GM12864 (cell line): ENCODE data around the gene CDCA7L.
"Not testable (repeated sequence)": the region's sequence is repeated elsewhere in the genome, so short reads cannot be mapped to it uniquely, and the experiment has no call there.

Experiments
- DNase-seq: peaks from one replicate; pipeline ENCODE4 v3.0.0-alpha.2; 2011; ENCODE audit warnings: low read depth
- H3K4me3 ChIP-seq: 2 replicates; pipeline ENCODE4 v1.5.1; 2011; ENCODE audit warnings: mild to moderate bottlenecking, low read depth, low read length, control low read depth
- TF ChIP-seq, protein P1 (sequence below): IDR thresholded peaks from 2 replicates; pipeline ENCODE4 v1.5.1; 2011; ENCODE audit warnings: low read depth, mild to moderate bottlenecking, moderate library complexity, low read length, control low read depth, inconsistent platforms; ENCODE audit errors: missing control alignments

CDCA7L gene

DNA sequence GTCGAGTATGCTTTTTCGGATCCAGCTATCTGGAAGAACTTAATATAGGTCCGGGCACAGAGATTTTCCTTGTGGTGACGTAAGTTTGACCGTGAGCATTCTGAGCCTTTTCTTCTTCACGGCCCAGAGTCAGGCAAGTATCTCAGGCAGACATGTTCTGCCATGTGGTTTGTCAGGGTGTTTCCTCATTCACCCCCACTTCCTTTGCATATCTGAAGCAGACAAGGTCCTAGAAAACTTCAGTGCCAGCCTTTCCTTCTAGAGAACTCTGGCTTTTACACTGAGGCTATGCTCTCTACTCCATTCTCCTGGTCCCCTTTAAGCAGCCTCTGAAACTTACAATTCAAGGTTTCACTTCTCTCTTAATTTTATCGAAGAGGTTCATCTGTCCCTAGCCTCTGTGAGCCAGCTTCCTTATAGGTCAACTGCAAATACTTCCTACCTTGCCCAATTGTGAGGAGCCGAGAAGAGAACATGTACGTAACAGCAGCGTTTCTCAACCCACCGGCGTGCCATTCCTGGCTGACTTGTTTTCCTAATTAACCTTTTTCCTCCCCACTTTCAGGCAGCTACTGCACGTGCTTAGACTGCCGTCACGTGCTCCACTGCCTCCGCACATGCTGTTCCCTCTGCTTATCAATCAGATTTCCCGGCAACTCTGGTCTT lies 47.3 kb downstream of the CDCA7L start:
- TF ChIP-seq, protein P1, sequence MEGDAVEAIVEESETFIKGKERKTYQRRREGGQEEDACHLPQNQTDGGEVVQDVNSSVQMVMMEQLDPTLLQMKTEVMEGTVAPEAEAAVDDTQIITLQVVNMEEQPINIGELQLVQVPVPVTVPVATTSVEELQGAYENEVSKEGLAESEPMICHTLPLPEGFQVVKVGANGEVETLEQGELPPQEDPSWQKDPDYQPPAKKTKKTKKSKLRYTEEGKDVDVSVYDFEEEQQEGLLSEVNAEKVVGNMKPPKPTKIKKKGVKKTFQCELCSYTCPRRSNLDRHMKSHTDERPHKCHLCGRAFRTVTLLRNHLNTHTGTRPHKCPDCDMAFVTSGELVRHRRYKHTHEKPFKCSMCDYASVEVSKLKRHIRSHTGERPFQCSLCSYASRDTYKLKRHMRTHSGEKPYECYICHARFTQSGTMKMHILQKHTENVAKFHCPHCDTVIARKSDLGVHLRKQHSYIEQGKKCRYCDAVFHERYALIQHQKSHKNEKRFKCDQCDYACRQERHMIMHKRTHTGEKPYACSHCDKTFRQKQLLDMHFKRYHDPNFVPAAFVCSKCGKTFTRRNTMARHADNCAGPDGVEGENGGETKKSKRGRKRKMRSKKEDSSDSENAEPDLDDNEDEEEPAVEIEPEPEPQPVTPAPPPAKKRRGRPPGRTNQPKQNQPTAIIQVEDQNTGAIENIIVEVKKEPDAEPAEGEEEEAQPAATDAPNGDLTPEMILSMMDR = no peak
- peak; percentile 48 for DNase-seq
- H3K4me3 ChIP-seq = no peak overlapping the region; the same call in 1 of the 2 replicates

DNA sequence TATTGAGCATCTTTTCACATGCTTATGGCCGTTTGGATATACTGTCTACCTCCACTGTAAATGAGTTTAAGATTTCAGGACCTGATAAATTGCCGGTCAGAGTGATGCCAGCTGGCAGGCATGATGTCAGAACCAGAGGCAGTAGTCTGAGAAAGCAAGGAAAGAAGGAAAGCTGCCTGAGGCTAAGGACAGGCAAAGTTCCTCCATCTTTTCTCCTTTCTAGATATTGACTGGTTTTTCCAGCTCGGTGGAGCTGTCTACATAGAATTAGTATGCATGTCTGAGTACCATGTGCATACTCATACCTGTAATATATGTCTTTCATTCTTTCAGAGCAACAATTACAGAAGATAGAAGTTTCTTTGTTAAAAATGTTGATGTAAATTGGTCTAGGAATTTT lies 52.3 kb downstream of the CDCA7L start:
- no peak overlapping the region for H3K4me3 ChIP-seq
- no peak for DNase-seq

DNA sequence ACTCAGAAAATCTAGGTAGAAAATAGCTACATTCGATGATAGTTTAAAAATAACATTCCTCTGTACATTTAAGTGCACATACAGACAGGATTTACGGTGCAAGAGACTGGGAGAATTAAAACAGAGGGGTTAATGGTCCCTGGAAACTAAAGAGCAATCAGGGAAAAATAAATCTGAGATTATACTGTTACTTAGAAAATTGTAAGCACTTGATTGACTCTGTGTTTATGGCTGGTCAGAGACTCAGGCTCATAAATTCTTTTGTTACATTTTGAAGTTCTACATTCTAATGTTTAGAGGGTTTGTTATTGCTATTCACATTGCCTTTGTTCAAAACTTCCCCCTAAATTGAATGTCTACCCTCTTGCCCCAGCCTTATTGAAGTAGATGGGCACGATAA lies 54.4 kb downstream of the CDCA7L start:
- no peak for DNase-seq
- H3K4me3 ChIP-seq = no peak overlapping the region
- TF ChIP-seq, protein P1 = no peak

More for the DNA sequence above, 52.3 kb downstream of the CDCA7L start:
- TF ChIP-seq, protein P1 = no peak

DNA sequence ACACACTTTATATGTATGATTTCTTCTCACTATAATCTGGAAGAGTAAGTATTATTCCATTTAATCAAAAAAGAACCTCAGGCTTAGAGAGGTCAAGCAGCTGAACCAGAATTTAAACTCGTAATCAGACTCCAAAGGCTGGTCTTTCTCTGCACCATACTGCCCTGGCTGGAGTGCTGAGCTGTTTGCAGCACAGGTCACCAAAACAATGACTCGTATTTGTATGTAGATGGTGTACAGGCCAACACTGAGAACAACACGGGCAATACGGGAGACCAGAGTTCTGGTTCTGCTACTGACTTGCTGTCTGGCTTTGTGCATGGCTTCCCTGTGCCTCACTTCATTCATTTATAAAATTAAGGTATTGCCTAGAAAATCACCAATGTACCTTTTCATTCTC lies 57.9 kb downstream of the CDCA7L start:
- no peak overlapping the region for H3K4me3 ChIP-seq
- TF ChIP-seq, protein P1 = no peak
- no peak for DNase-seq

DNA sequence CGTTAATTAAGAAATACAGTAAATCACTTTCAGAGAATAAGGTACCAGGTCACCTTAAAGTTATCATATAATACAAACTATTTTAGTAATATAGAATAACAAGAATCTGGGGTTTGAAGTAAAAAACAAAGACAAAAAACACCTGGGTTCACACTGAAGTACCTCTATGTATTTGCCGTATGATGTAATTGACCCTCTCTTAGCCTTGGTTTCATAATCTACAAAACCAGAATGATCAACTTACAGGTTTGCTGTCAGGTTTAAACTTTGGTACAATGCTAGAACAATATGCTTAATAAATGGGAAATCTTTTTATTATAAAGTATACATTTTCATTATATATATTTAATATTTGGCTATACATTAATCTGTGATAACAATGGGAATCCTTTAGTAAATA lies 58.3 kb downstream of the CDCA7L start:
- no peak for DNase-seq
- TF ChIP-seq, protein P1 = no peak
- H3K4me3 ChIP-seq = no peak overlapping the region

DNA sequence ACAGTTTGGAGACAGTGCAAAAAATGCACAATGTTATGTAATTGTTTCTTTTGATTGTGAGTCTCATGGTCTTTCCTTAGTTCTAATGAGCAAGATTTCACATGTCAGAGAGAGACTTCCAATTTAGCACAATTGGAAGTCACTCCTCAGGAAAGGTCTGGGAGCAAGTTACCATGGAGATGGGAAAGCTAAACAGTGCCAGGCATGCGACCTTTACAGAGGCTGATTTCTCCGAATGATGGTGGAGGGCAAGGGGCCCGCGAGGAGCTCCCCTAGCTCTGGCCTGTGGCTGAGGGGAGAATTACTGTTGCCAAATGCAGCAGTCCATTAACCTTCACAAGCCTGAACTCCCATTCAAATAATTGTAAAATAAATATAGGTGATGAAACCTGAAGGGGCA lies 59.3 kb downstream of the CDCA7L start:
- no peak overlapping the region for H3K4me3 ChIP-seq
- TF ChIP-seq, protein P1 = no peak
- no peak for DNase-seq

DNA sequence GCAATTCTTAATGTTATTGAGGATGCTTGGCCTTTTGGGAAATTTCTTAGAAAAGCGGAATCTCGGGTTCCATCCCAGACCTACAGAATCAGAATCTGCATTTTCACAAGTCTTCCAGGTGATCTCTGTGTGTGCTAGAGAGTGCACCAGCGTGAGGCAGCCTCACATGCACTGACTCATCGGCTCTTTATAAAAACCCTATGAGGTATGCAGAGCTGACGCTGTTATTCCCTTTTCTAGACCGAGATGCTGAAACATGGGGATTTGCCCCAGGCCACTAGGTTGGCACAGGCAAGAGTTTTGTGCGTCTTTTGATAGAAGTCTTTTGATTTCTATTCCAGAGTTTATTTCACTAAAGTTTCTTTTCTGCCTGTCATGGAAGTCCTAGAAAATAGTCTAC lies 61.2 kb downstream of the CDCA7L start:
- no peak for DNase-seq
- no peak overlapping the region for H3K4me3 ChIP-seq

DNA sequence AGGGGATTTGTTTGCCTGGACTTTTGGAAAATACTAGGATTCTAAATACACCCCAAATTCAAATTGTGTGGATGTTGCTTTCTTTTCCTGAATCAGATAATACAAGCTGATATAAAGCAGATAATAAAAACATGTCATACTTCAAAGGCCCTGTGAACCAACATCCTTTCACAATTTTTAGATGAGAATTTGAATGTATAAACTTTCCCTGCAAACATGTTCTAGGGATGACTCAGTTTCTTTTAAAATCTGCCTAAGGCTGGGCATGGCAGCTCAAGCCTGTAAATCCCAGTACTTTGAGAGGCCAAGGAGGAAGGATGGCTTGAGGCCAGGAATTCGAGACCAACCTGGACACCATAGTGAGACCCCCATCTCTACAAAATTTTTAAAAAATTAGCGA lies 62.2 kb downstream of the CDCA7L start:
- DNase-seq, H3K4me3 ChIP-seq: not testable (repeated sequence)

More for the DNA sequence above, 61.2 kb downstream of the CDCA7L start:
- TF ChIP-seq, protein P1 = no peak
